Type B pancreatic cell (in vitro differentiated cells): Measurements from ENCODE around the gene EXOC4. TPM values are rescaled to one million over a fixed set of nuclear protein-coding genes. Genes with fewer than 3 reads are reported as not detected.

Experiments
- DNase-seq: peaks from one replicate; pipeline ENCODE4 v3.0.0; 2021; ENCODE audit warnings: mixed read lengths; ENCODE audit not compliant: unreplicated experiment; ENCODE audit errors: extremely low spot score
- H3K27ac Mint-ChIP-seq: 2 replicates; pipeline ENCODE4 v1.8.0; 2021; ENCODE audit warnings: mild to moderate bottlenecking, mixed read lengths
- H3K27me3 Mint-ChIP-seq: 2 replicates; pipeline ENCODE4 v1.8.0; 2021; ENCODE audit warnings: mixed read lengths
- H3K36me3 Mint-ChIP-seq: 2 replicates; pipeline ENCODE4 v1.8.0; 2021; ENCODE audit warnings: mixed read lengths
- H3K4me1 Mint-ChIP-seq: one replicate; pipeline ENCODE4 v1.8.0; 2021; ENCODE audit warnings: mixed read lengths; ENCODE audit not compliant: unreplicated experiment
- H3K4me3 Mint-ChIP-seq: 2 replicates; pipeline ENCODE4 v1.8.0; 2021; ENCODE audit warnings: mild to moderate bottlenecking, mixed read lengths
- H3K9me3 Mint-ChIP-seq: 2 replicates; pipeline ENCODE4 v1.8.0; 2021; ENCODE audit warnings: mixed read lengths
- total RNA-seq: library from RNA; stranded (reverse); gene quantifications from 2 replicates; pipeline ENCODE4 v1.2.1, GENCODE V29; 2021; ENCODE audit warnings: low replicate concordance
- TF ChIP-seq, protein P1 (sequence below): fragments of 200-600 bp; sonication (generic); conservative IDR thresholded peaks from 2 replicates; pipeline ENCODE4 v1.5.0; 2021; ENCODE audit warnings: antibody characterized with exemption, mild to moderate bottlenecking

The EXOC4 gene
- total RNA-seq, 1 donor from 2014 or later = 95.5 TPM

DNA sequence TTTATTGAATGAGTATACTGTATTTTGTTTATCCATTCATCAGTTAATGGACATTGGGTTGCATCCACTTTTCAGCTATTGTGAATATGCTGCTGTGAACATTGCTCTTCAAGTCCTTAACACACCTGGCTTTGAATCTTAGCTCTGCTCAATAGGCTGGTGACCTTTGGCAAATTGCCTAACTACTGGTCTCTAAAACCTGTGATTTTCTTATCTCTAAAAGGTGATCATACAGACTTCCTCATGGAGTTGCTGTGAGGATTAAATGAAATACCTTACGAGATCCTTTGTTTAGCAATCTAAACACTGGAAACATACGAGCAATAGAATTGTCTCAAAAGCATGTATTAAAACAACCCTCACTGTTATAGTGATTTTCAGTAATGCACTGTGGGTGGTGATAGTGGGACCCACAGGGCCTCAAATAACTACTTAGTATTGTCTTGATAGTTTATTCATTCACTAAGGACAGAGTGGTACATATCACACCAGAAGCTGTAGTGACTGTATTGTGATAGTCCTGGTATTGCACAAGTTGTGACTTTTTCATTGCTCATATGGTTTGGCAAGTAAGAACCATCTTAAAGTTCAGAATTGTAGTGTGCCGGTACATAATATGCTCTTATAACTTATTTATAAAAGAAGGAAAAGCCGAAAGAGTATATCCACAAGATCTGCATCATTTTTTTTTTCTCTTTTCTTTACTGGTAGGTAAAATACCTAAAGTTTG, 257.6 kb downstream of the EXOC4 start:
- TF ChIP-seq, protein P1, sequence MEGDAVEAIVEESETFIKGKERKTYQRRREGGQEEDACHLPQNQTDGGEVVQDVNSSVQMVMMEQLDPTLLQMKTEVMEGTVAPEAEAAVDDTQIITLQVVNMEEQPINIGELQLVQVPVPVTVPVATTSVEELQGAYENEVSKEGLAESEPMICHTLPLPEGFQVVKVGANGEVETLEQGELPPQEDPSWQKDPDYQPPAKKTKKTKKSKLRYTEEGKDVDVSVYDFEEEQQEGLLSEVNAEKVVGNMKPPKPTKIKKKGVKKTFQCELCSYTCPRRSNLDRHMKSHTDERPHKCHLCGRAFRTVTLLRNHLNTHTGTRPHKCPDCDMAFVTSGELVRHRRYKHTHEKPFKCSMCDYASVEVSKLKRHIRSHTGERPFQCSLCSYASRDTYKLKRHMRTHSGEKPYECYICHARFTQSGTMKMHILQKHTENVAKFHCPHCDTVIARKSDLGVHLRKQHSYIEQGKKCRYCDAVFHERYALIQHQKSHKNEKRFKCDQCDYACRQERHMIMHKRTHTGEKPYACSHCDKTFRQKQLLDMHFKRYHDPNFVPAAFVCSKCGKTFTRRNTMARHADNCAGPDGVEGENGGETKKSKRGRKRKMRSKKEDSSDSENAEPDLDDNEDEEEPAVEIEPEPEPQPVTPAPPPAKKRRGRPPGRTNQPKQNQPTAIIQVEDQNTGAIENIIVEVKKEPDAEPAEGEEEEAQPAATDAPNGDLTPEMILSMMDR = no peak
- H3K36me3 Mint-ChIP-seq = peaks cover 9% of the 10 kb centered on the region
- no peaks in the 10 kb centered on the region for H3K27me3 Mint-ChIP-seq
- peaks cover 8% of the 10 kb centered on the region for H3K9me3 Mint-ChIP-seq
- no peak overlapping the region for H3K27ac Mint-ChIP-seq
- DNase-seq = no peak
- H3K4me3 Mint-ChIP-seq = no peak overlapping the region
- H3K4me1 Mint-ChIP-seq = peaks cover 6% of the 10 kb centered on the region

GRCh38 chr7:133511252-133511651, 258.4 kb downstream of the EXOC4 start:
- TF ChIP-seq, protein P1 = no peak
- Mint-ChIP-seq H3K9me3 (peaks cover 8% of the 10 kb centered on the region), H3K27me3 (no peaks in the 10 kb centered on the region), H3K36me3 (peaks cover 9% of the 10 kb centered on the region), H3K27ac (no peak overlapping the region), H3K4me3 (no peak overlapping the region), H3K4me1 (peaks cover 6% of the 10 kb centered on the region)
- no peak for DNase-seq

GRCh38 chr7:133511708-133512107, 258.8 kb downstream of the EXOC4 start:
- TF ChIP-seq, protein P1 = no peak
- no peaks in the 10 kb centered on the region for H3K27me3 Mint-ChIP-seq
- H3K9me3 Mint-ChIP-seq = peaks cover 8% of the 10 kb centered on the region
- peaks cover 6% of the 10 kb centered on the region for H3K4me1 Mint-ChIP-seq
- no peak overlapping the region for H3K4me3 Mint-ChIP-seq
- peaks cover 9% of the 10 kb centered on the region for H3K36me3 Mint-ChIP-seq
- no peak for DNase-seq
- H3K27ac Mint-ChIP-seq = no peak overlapping the region

DNA sequence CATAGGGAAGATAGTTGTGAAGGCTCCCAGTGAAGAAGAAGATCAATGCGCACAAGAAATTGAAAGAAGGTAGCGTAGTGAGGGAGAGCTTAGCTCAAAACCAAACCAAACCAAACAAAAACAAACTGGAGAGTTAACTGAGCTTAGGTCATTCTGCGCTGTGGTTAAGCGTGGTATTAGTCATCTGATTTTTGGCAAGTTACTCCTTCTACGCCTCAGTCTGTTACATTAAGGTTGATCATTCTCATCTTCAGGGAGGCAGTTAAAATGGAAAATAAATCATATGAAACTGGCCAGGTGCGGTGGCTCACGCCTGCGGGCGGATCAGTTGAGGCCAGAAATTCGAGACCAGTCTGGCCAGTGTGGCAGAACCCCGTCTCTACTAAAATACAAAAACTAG, 259.7 kb downstream of the EXOC4 start:
- no peak overlapping the region for H3K27ac Mint-ChIP-seq
- no peaks in the 10 kb centered on the region for H3K27me3 Mint-ChIP-seq
- TF ChIP-seq, protein P1 = no peak
- no peak for DNase-seq
- peaks cover 9% of the 10 kb centered on the region for H3K36me3 Mint-ChIP-seq
- no peak overlapping the region for H3K4me3 Mint-ChIP-seq
- H3K4me1 Mint-ChIP-seq = peaks cover 6% of the 10 kb centered on the region
- H3K9me3 Mint-ChIP-seq = peaks cover 8% of the 10 kb centered on the region

- H3K4me1 Mint-ChIP-seq = peaks cover 6% of the 10 kb centered on the region
- H3K27ac Mint-ChIP-seq = no peak overlapping the region
- H3K27me3 Mint-ChIP-seq = no peaks in the 10 kb centered on the region
- TF ChIP-seq, protein P1 = no peak
- H3K4me3 Mint-ChIP-seq = no peak overlapping the region
- peaks cover 8% of the 10 kb centered on the region for H3K9me3 Mint-ChIP-seq
- peaks cover 13% of the 10 kb centered on the region for H3K36me3 Mint-ChIP-seq
- no peak for DNase-seq
Measured at GRCh38 chr7:133513608-133514007, 260.7 kb downstream of the EXOC4 start.
